HS-5 (cell line): ENCODE measurements around the gene NGLY1.

ENCODE experiments used
- DNase-seq: peaks from one replicate; pipeline ENCODE4 v3.0.0-alpha.2; 2012; ENCODE audit warnings: low read depth

Gene NGLY1

GRCh38 chr3:25707268-25707926, 75.8 kb downstream of the NGLY1 start:
- no peak for DNase-seq

- no peak for DNase-seq
Measured at GRCh38 chr3:25706213-25706612, 77.0 kb downstream of the NGLY1 start.

- DNase-seq: no peak
Measured at GRCh38 chr3:25697553-25697952, 85.7 kb downstream of the NGLY1 start.

- no peak for DNase-seq
Measured at GRCh38 chr3:25695731-25696420, 87.4 kb downstream of the NGLY1 start.

DNA sequence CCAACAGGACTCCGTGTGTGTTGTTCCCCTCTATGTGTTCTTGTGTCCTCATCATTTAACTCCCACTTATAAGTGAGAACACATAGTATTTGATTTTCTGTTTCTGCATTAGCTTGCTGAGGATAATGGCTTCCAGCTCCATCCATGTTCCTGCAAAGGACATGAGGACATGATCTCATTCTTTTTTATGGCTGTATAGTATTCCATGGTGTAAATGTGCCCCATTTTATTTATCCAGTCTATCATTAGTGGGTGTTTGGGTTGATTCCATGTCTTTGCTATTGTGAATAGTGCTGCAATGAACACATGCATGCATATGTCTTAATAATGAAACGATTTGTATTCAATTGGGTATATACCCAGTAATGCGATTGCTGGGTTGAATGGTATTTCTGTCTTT, 90.0 kb downstream of the NGLY1 start:
- DNase-seq: no peak

GRCh38 chr3:25692341-25692740, 90.9 kb downstream of the NGLY1 start:
- DNase-seq: no peak

- no peak for DNase-seq
Measured at GRCh38 chr3:25690768-25691533, 92.3 kb downstream of the NGLY1 start.

GRCh38 chr3:25689226-25689625, 94.0 kb downstream of the NGLY1 start:
- no peak for DNase-seq

DNA sequence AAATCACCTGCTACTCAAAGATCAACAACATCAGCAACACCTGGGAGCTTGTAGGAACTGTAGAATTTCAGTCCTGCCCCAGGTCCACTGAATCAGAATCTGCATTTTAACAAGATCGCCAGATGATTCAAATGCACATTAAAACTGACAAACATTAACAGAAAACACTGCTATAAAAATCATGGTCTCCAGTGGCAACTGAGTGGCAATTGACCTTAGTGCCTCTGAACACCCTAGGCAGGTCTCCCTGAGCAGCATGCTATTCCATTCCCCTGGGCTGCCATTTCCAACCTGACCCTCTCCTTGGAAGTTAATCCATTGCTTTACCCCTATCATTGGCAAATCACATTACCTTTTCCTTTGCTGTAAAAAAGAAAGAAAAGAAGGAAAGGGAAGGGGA, 95.5 kb downstream of the NGLY1 start:
- no peak for DNase-seq

GRCh38 chr3:25686766-25687165, 96.5 kb downstream of the NGLY1 start:
- DNase-seq: no peak

DNA sequence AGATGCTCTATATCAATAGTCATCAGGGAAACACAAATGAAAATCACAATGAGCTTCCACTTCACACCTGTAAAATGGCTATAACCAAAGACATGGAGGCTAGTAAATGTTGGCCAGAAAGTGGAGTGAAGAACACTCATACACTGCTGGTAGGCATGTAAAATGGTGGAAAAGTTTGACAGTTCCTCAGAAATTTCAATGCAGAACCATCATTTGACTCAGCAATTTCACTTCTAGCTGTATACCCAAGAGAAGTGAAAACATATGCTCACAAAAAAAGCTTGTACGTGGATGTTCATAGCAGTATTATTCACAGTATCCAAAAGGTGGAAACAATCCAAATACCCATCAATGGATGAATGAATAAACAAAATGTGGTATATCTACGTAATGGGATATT, 99.4 kb downstream of the NGLY1 start:
- DNase-seq: no peak

- no peak for DNase-seq
Measured at GRCh38 chr3:25683410-25683809, 99.8 kb downstream of the NGLY1 start.

DNA sequence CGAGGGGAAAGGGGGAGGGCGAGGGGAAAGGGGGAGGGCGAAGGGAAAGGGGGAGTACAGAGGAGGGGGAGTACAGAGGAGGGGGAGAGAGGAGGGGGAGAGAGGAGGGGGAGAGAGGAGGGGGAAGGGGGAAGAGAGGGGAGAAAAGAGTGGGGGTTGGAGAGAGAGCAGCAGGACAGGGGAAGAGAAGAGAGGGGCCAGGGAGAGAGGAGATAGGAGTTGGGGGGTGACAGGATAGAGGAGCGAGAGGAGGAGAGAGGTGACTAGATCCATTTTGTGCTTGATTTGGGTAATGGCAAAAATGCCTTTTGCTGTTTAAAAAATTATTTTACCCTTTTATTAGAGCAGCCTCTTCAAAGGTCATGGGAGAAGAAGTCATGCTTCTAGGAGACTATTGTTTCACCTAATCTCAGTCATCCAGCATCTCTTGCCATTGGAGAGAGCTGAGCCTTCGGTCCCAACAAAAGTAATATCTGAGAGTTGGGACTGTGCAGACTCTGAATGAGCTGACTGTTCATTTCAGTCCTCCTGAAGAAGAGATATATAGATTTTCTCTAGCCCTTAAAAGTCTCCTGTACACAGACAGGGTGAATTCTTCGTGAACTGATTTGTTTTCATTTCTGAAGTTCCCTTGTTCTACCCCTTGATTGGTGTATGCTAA, 103.5 kb downstream of the NGLY1 start:
- no peak for DNase-seq

GRCh38 chr3:25679166-25679565, 104.1 kb downstream of the NGLY1 start:
- DNase-seq: no peak

DNA sequence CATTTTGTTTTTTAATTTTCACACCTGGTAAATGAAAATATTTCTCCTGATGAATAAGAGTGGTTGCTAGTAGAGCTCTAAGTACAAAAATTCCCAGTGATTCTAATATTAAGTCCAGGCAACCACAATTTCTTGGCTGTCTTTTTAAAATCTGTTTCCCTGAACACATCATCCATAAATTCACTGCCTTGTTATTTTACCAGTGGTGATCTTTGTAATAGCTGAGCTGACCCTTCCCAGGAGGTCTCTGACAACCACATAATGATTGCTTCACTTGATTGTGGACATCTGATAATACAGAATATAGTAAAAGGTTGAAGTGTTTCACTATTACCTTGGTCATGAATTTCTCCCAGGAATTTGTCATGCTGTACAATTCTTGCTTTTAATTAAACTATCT, 104.7 kb downstream of the NGLY1 start:
- no peak for DNase-seq

- DNase-seq: no peak
Measured at GRCh38 chr3:25677121-25677520, 106.1 kb downstream of the NGLY1 start.

DNA sequence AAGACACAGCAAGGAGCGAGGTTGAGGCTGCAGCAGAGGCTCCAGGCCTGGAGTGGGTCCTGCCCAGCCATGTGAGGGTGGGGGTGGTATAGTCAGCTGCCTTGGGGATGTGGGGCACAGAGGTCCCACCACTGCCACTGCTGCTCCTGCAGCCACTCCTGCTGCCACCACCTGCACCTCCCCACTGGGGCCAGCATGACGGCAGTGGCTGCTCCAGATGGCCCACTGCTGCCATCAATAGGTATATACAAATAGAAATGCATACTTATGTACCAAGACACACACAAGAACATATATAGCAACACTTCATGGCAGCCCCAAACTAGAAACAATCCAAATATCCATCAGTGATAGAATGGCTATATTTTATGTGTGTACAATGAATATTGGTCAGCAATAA, 108.6 kb downstream of the NGLY1 start:
- no peak for DNase-seq

DNA sequence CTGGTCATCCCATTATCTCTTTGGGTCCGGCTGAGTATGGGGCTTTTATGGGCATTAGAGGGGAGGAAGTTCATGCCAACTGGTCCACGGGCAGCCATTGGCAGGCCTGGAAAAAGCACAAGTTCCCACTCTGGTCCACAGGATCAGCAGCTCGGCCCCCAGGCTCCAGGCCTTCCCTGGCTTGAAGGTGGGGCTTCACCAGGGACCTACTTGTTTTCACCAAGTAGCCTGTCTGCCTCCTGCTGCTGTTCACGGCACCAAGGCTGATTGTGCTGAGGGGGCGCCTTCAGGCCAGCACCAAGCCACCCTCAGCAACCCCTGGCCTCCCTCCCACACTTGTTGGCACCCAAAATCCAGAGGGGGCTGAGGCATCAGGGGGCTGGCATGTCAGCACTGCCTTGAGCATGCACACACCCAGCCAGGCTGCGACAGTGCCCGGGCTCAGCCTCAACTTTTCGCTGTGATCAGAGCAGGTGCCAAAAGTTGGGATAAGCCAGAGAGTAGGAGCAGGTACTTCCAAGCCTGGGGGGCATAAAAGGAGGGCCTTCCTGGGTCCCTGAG, 109.4 kb downstream of the NGLY1 start:
- no peak for DNase-seq
